ENCODE results near the gene CACNA2D2. TPM values are rescaled to one million over a fixed set of nuclear protein-coding genes. Genes with fewer than 3 reads are reported as not detected.

Gene CACNA2D2
- polyA plus RNA-seq, 1 of the 3 experiments (the other 2 are of a cell fraction) = 1.1 TPM

- Histone ChIP-seq H4K20me1 (ENCODE audit: insufficient read depth) (no peaks in the 10 kb centered on the region), H3K4me1 (ENCODE audit: control insufficient read depth in 1 of 2, insufficient read depth in 2 of 2, low read depth in 1 of 2, low read length in 1 of 2) (peaks cover 0 to 62% of the 10 kb centered on the region in 2 experiments; a peak in 1 of 4 replicates), H3F3A (replicated peaks; ENCODE audit: insufficient read depth) (no peaks in the 10 kb centered on the region), H3K27ac (ENCODE audit: low read depth in 2 of 2, low read length in 1 of 2) (no peak overlapping the region; a peak in 1 of 4 replicates), H3K36me3 (replicated peaks in 1 of 2; ENCODE audit: control insufficient read depth in 1 of 2, insufficient read depth in 2 of 2, low read length in 1 of 2) (no peaks in the 10 kb centered on the region), H3K9me2 (no peaks in the 10 kb centered on the region), H3K4me2 (no peak overlapping the region), H2AFZ (ENCODE audit: low read depth) (no peak overlapping the region), H3K4me3 (ENCODE audit: low read depth in 2 of 2, low read length in 1 of 2) (no peak overlapping the region), H3K9ac (no peak overlapping the region), H3K9me3 (no peaks in the 10 kb centered on the region), H3K27me3 (ENCODE audit: insufficient read depth) (no peaks in the 10 kb centered on the region), H3K79me2 (ENCODE audit: insufficient read depth) (no peaks in the 10 kb centered on the region)
- CTCF ChIA-PET = interaction anchor here (23.2 kb wide), 1 partner anchor 101 kb away, joined by 499 read pairs; no protein-coding TSS in a partner anchor
- TF ChIP-seq RCOR1 (IDR thresholded peaks at IDR 0.05; ENCODE audit: low read length) (no peak), RAD21 (IDR thresholded peaks at IDR 0.05; ENCODE audit: low read length) (no peak)
- POLR2A ChIA-PET = no interaction called here
- DNase-seq = no peak
- 42% methylated on average over 2 of the region's 5 CpGs for WGBS (ENCODE audit: low lambda C conversion rate)
Observed at GRCh38 chr3:50444213-50444612, 59.2 kb downstream of the CACNA2D2 start.

- DNase-seq = no peak
- POLR2A ChIA-PET = no interaction called here
- no peaks in the 10 kb centered on the region for H3K36me3 ChIP-seq (replicated peaks in 1 of 2; ENCODE audit: control insufficient read depth in 1 of 2, insufficient read depth in 2 of 2, low read length in 1 of 2)
- TF ChIP-seq GATA2 (CRISPR knock-in tag; IDR thresholded peaks at IDR 0.05) (no peak), SMC3 (IDR thresholded peaks at IDR 0.05; ENCODE audit: low read depth, low read length) (no peak), POLR2AphosphoS5 (IDR thresholded peaks at IDR 0.05; ENCODE audit: low read depth, low read length) (no peak), MEF2A (IDR thresholded peaks at IDR 0.05; ENCODE audit: borderline replicate concordance, low read depth) (no peak), ELF1 (IDR thresholded peaks at IDR 0.05) (no peak), CHD2 (IDR thresholded peaks at IDR 0.05; ENCODE audit: low read length, partially characterized antibody) (no peak), USF1 (IDR thresholded peaks at IDR 0.05; ENCODE audit: borderline replicate concordance, low read depth) (no peak)
- TF ChIP-seq, protein P1, sequence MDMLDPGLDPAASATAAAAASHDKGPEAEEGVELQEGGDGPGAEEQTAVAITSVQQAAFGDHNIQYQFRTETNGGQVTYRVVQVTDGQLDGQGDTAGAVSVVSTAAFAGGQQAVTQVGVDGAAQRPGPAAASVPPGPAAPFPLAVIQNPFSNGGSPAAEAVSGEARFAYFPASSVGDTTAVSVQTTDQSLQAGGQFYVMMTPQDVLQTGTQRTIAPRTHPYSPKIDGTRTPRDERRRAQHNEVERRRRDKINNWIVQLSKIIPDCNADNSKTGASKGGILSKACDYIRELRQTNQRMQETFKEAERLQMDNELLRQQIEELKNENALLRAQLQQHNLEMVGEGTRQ (IDR thresholded peaks at IDR 0.05; ENCODE audit: borderline replicate concordance, low read depth, low read length) = no peak
- H3F3A ChIP-seq (replicated peaks; ENCODE audit: insufficient read depth) = no peaks in the 10 kb centered on the region
- H2AFZ ChIP-seq (ENCODE audit: low read depth) = no peak overlapping the region
- peak overlapping the region in 1 of 2 experiments; percentile 16; a peak in 1 of 4 replicates for H3K27ac ChIP-seq (ENCODE audit: low read depth in 2 of 2, low read length in 1 of 2)
- no peaks in the 10 kb centered on the region for H3K79me2 ChIP-seq (ENCODE audit: insufficient read depth)
- H3K9me2 ChIP-seq = no peaks in the 10 kb centered on the region
- no peaks in the 10 kb centered on the region for H4K20me1 ChIP-seq (ENCODE audit: insufficient read depth)
- no peak overlapping the region for H3K4me2 ChIP-seq
- H3K27me3 ChIP-seq (ENCODE audit: insufficient read depth) = no peaks in the 10 kb centered on the region
- CTCF ChIA-PET = interaction anchor here (1.4 to 23.2 kb wide), 3 partner anchors 102 to 172 kb away, joined by 4 to 499 read pairs (median 4); no protein-coding TSS in a partner anchor
- H3K9ac ChIP-seq = no peak overlapping the region
- 73% methylated on average over 8 of the region's 21 CpGs for WGBS (ENCODE audit: low lambda C conversion rate)
- peaks cover 0 to 63% of the 10 kb centered on the region in 2 experiments; a peak in 1 of 4 replicates for H3K4me1 ChIP-seq (ENCODE audit: control insufficient read depth in 1 of 2, insufficient read depth in 2 of 2, low read depth in 1 of 2, low read length in 1 of 2)
- no peaks in the 10 kb centered on the region for H3K9me3 ChIP-seq
- no peak overlapping the region for H3K4me3 ChIP-seq (ENCODE audit: low read depth in 2 of 2, low read length in 1 of 2)
Observed at GRCh38 chr3:50442945-50443579, 60.4 kb downstream of the CACNA2D2 start.

All from SK-N-SH (cell line).